MCF 10A (cell line): ENCODE results near the gene RBM46. TPM values are rescaled to one million over a fixed set of nuclear protein-coding genes. Genes with fewer than 3 reads are reported as not detected.
A peak's percentile ranks its signal among the peaks of the same experiment; 100 is the strongest.
"Not testable (repeated sequence)": the region's sequence is repeated elsewhere in the genome, so short reads cannot be mapped to it uniquely, and the experiment has no call there.

Source experiments
- BruUV-seq: library from RNA; stranded (reverse); fragments of 400-500 nt; replicated peaks from 2 replicates; lab custom pipeline; 2021; lab: Mats Ljungman, UMichigan
- CTCF ChIA-PET: fragments of 300-600 bp; sonication (Branson Sonifier 250); formaldehyde crosslinking; extraction: SDS; loops from one replicate; lab custom pipeline; 2021; ENCODE audit warnings: antibody characterized with exemption, inconsistent platforms; lab: Yijun Ruan, JAX
- POLR2A ChIA-PET: fragments of 300-600, 350-650 bp; sonication (Branson Sonifier 250); formaldehyde crosslinking; extraction: SDS; loops from one replicate; lab custom pipeline; 2020; ENCODE audit warnings: antibody characterized with exemption, inconsistent platforms; lab: Yijun Ruan, JAX
- DNase-seq: peaks from one replicate; pipeline ENCODE4 v3.0.0-alpha.2; 2018; ENCODE audit not compliant: unreplicated experiment
- H3K27ac Mint-ChIP-seq: one replicate; pipeline ENCODE4 v1.8.0; 2022; ENCODE audit warnings: mild to moderate bottlenecking, low read depth, mixed read lengths; ENCODE audit not compliant: unreplicated experiment
- H3K27me3 Mint-ChIP-seq: one replicate; pipeline ENCODE4 v1.8.0; 2022; ENCODE audit warnings: mixed read lengths; ENCODE audit not compliant: insufficient read depth, unreplicated experiment
- H3K36me3 Mint-ChIP-seq: one replicate; pipeline ENCODE4 v1.8.0; 2022; ENCODE audit warnings: mild to moderate bottlenecking, moderate library complexity, mixed read lengths; ENCODE audit not compliant: insufficient read depth, unreplicated experiment
- H3K4me1 Mint-ChIP-seq: one replicate; pipeline ENCODE4 v1.8.0; 2022; ENCODE audit warnings: mixed read lengths; ENCODE audit not compliant: insufficient read depth, unreplicated experiment
- H3K4me3 Mint-ChIP-seq: one replicate; pipeline ENCODE4 v1.8.0; 2022; ENCODE audit warnings: mild to moderate bottlenecking, moderate library complexity, mixed read lengths; ENCODE audit not compliant: unreplicated experiment
- H3K9me3 Mint-ChIP-seq: one replicate; pipeline ENCODE4 v1.8.0; 2022; ENCODE audit warnings: mixed read lengths; ENCODE audit not compliant: unreplicated experiment
- CTCF ChIP-seq: fragments of 200-600 bp; IDR thresholded peaks from one replicate; pipeline ENCODE4 v1.8.0; 2022; ENCODE audit warnings: antibody characterized with exemption, mild to moderate bottlenecking; ENCODE audit not compliant: unreplicated experiment
- intact Hi-C: fragments of 100-400 bp; cut with micrococcal nuclease; formaldehyde crosslinking; loops from 2 replicates; pipeline ENCODE4 v1.14.1; 2022
- total RNA-seq: library from RNA; stranded (reverse); gene quantifications from 2 replicates; pipeline ENCODE4 v1.2.3, GENCODE V29; 2022

RBM46 gene
- total RNA-seq, 1 experiment from 2014 or later, result 0.21 TPM

GRCh38 chr4:154869301-154869700 is 88.2 kb downstream of the RBM46 start:
- BruUV-seq, result no TSS peak
- intact Hi-C loops, result no loop called here
- CTCF ChIA-PET, result interaction anchor here (1.1 to 1.3 kb wide), 2 partner anchors 15 to 29 kb away, joined by 3 to 4 read pairs; no protein-coding TSS in a partner anchor
- POLR2A ChIA-PET, result no interaction called here
- H3K4me1 Mint-ChIP-seq, result no peaks in the 10 kb centered on the region
- no peak overlapping the region for H3K27ac Mint-ChIP-seq
- no peak for TF ChIP-seq CTCF
- H3K9me3 Mint-ChIP-seq, result peaks cover 7% of the 10 kb centered on the region
- no peak overlapping the region for H3K4me3 Mint-ChIP-seq
- no peak for DNase-seq
- H3K27me3 Mint-ChIP-seq, result no peaks in the 10 kb centered on the region
- no peaks in the 10 kb centered on the region for H3K36me3 Mint-ChIP-seq

- CTCF ChIA-PET, result interaction anchor here (0.6 to 1.5 kb wide), 4 partner anchors 15 to 914 kb away, joined by 3 to 4 read pairs (median 3); no protein-coding TSS in a partner anchor
- BruUV-seq, result no TSS peak
Measured at GRCh38 chr4:154872198-154872597, 91.1 kb downstream of the RBM46 start.

GRCh38 chr4:154874049-154874448 is 93.0 kb downstream of the RBM46 start:
- DNase-seq, intact Hi-C loops, H3K27me3 Mint-ChIP-seq, POLR2A ChIA-PET, H3K36me3 Mint-ChIP-seq, H3K4me3 Mint-ChIP-seq, H3K4me1 Mint-ChIP-seq, BruUV-seq, H3K27ac Mint-ChIP-seq, CTCF ChIA-PET: not testable (repeated sequence)
- H3K9me3 Mint-ChIP-seq, result peaks cover 12% of the 10 kb centered on the region

More at GRCh38 chr4:154872198-154872597, 91.1 kb downstream of the RBM46 start:
- Mint-ChIP-seq H3K27me3 (no peaks in the 10 kb centered on the region), H3K27ac (no peak overlapping the region), H3K9me3 (peaks cover 12% of the 10 kb centered on the region), H3K4me3 (no peak overlapping the region), H3K4me1 (no peaks in the 10 kb centered on the region), H3K36me3 (no peaks in the 10 kb centered on the region)
- no peak for TF ChIP-seq CTCF
- POLR2A ChIA-PET, result no interaction called here
- intact Hi-C loops, result no loop called here
- DNase-seq, result no peak

GRCh38 chr4:154877110-154877760 is 96.2 kb downstream of the RBM46 start:
- peak; percentile 54 for DNase-seq
- H3K9me3 Mint-ChIP-seq, result peaks cover 12% of the 10 kb centered on the region
- intact Hi-C loops, result no loop called here

More at GRCh38 chr4:154877110-154877760, 96.2 kb downstream of the RBM46 start:
- H3K27me3 Mint-ChIP-seq, result no peaks in the 10 kb centered on the region
- H3K4me1 Mint-ChIP-seq, result no peaks in the 10 kb centered on the region
- no TSS peak for BruUV-seq
- POLR2A ChIA-PET, result no interaction called here
- CTCF ChIA-PET, result interaction anchor here (0.6 kb wide), 1 partner anchor 239 kb away, joined by 3 read pairs; no protein-coding TSS in a partner anchor
- no peak for TF ChIP-seq CTCF
- no peaks in the 10 kb centered on the region for H3K36me3 Mint-ChIP-seq
- no peak overlapping the region for H3K4me3 Mint-ChIP-seq
- H3K27ac Mint-ChIP-seq, result no peak overlapping the region

Other genes with a start within 250 kb of the RBM46 start
- 107 and 136 TPM in 2 replicates for gene PLRG1, start 230.9 kb upstream of the RBM46 start, total RNA-seq
- not detected in 2 replicates for gene FGB, start 218.3 kb upstream of the RBM46 start, total RNA-seq
- gene FGA, start 190.5 kb upstream of the RBM46 start, total RNA-seq, result not detected in 2 replicates
- gene FGG, start 168.6 kb upstream of the RBM46 start, total RNA-seq, result 3.2 and 4.9 TPM in 2 replicates
- gene LRAT, start 37.3 kb upstream of the RBM46 start, total RNA-seq, result 3.5 and 5.8 TPM in 2 replicates